ENCODE results near the gene GFRA3.

Gene GFRA3

DNA sequence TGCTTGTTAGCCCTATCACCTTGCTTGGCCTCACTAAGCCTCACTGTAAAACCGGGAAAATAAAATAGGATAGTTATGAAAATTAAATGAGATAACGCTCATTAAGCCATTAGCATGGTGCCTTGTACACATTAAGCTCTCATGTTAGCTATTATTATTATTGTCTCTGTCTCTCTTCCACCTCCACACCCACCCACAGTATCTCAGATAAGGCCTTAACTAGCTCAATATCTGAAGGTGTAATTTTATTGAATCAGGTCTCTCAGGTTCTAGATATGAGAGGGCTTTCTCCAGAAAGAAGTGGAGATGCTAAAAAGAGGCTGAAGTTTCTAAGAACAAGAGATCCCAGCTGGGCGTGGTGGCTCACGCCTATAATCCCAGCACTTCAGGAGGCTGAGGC is 27.6 kb downstream of the GFRA3 start:
- no peak for DNase-seq (ENCODE audit: low spot score)

GRCh38 chr5:138246334-138246733 is 28.1 kb downstream of the GFRA3 start:
- DNase-seq (ENCODE audit: low spot score), result no peak

DNA sequence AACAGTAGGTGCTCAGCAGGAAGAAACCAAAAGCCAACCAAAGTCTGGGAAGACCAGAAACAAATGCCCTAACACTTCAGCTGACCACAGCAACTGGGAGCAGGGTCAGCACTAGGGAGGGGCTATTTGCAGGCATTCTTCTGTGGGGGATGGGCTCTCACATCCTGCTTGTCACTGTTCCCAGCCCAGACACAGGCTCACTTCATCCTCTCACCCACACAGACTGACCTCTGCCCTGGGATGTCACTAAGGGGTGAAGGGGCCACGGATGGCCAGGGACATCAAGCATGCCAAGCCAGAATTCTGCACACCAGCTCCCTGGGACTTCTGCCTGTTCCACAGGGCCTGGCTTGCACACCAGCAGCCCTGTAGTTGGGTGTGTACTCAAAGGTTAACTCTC is 28.7 kb downstream of the GFRA3 start:
- no peak for DNase-seq (ENCODE audit: low spot score)

DNA sequence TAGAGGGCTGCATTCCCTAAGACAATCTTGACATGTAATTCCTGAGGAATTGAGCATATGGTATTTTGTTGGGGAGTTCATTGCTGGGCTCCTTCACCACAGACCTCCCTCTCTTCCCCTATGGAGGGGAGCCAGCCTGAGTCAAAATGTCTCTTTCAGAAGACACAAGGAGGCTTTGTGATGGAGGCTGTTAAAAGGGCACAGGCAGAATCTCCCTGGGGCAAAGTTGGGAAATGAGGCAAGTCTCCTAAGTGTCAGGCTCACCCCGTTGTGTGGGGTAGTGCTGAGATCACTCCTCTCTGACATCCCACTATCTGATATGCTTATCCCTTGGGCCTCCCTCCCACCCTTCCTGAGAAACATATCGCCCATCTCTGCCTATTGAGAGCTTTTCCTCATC is 30.6 kb downstream of the GFRA3 start:
- no peak for DNase-seq (ENCODE audit: low spot score)

- peak; percentile 66 for DNase-seq (ENCODE audit: low spot score)
Measured at GRCh38 chr5:138241688-138242571, 32.5 kb downstream of the GFRA3 start.

DNA sequence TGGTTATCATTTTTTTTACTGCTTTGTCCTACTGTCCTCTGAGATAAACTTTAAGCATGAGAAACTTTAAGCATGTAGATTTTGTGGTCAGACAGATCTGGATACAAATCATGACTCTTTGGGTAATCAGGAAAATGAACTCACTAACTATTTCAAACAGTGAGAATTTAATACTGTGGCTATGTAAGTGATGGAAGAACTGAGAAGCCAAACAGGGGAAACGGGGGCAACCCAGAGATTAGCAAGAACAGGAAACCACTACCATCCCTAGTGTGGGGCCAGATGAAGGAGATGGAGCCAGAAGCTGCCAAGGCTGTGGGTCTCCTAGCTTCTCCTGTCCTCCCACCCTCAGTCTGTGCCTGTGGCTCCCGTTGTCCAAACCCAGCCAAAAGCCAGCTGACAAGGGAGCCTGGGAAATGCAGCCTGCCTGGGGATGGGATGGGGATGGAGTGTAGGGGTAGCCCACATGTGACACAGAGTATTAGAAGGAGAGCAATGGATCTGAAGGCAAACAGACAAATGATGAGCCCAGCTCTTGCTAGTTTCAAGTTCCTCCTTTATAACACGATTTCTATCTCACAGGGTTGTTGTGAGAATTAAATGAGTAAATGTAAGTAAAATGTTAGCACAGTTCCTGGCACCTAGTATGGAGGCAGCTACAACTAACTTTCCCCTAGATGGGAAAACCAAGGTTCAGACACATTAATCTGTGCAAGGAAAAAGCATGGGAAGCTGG is 33.6 kb downstream of the GFRA3 start:
- no peak for DNase-seq (ENCODE audit: low spot score)

DNA sequence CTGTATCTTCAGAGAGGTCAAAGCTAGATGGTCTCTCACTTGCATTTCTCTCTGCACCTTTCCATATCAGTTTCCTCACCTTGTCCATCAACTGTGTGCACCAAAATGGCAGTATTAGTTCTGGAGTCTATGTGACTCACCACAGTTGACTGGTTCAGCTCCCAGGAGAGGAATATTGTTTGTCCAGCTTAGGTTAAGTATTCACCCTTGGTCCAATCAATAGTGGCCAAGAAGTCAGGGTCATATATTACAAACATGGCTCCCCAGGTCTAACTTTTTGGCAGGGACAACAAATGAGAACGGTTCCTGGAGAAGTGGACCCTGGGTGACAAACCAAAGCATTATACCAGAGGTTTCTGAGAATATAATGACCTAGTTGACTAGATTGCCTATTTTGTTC is 36.4 kb downstream of the GFRA3 start:
- DNase-seq (ENCODE audit: low spot score), result no peak

DNA sequence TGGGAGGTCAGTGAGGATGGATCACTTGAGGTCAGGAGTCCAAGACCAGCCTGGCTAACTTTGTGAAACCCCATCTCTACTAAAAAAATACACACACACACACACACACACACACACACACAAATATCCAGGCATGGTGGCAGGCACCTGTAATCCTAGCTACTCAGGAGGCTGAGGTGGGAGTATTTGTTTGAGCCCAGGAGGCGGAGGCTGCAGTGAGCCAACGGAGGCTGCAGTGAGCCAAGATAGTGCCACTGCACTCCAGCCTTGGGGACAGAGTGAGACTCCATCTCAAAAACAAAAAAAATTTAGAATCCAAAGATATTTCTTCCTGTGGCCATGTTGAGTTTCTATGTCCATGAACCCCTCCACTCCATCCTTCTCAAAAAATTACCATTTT is 39.8 kb downstream of the GFRA3 start:
- DNase-seq (ENCODE audit: low spot score), result no peak

DNA sequence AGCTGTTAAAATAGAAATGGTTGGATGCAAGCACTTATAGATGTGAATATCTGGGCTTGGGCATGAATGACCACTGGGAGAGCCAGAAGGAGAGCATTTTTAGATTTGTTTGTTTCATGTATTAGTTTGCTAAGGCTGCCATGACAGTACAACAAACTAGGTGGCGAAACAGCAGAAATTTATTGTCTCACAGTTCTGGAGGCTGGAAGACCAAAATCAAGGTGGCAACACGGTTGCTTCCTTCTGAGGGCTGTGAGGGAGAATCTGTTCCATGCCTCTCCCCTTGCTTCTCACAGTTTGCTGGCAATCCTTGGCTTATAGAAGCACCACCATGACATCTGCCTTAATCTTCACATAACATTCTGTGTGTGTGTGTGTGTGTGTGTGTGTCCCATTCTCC is 41.1 kb downstream of the GFRA3 start:
- DNase-seq (ENCODE audit: low spot score), result no peak

DNA sequence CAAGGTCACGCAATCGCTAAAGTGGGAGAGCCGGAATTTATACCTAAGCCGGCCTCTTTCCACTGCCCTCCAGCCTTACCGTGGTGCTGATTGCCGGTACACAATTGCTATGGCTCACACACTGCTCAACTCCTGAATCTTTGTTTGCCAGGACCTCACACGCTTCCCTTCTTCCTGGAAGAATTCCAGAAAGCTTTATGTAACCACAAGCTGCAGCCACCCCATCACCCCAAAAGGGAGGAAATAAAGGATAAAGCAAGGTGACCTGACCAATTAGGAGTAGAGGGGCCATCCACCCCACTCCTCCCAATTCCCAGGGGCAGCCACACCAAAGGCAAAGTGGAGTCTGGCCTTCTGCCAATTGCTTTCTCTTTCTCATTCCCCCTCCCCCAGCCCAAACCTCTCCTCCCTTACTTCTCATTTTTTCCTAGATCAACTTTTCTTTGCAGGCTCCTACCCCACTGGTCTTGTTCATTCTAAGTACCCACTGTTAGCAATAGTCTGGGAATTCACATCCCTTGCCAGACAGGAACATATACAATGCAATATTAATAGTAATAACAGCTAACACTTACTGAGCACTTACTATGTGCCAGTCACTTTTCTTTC is 43.3 kb downstream of the GFRA3 start:
- no peak for DNase-seq (ENCODE audit: low spot score)

DNA sequence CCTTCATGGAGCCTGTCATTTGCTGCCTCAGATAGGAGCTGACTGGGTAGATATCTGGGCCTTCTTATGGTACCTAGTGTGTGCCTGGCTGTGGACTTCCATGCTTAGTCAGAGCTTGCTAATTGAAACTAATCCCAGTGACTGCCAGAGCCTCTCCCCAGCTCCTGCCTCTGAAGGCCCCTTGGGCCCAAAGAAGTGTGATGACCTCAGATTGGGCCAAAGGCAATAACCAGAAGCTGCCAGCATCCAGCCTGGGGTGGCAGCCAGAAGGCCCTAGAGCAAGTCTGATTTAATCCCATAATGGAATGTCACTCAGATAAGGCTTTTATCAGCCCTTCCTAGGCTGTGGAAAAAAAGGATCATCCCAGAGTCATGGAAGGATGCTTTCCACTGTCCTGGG is 44.2 kb downstream of the GFRA3 start:
- DNase-seq (ENCODE audit: low spot score), result peak; percentile 56

- no peak for DNase-seq (ENCODE audit: low spot score)
Measured at GRCh38 chr5:138229387-138229786, 45.0 kb downstream of the GFRA3 start.

DNA sequence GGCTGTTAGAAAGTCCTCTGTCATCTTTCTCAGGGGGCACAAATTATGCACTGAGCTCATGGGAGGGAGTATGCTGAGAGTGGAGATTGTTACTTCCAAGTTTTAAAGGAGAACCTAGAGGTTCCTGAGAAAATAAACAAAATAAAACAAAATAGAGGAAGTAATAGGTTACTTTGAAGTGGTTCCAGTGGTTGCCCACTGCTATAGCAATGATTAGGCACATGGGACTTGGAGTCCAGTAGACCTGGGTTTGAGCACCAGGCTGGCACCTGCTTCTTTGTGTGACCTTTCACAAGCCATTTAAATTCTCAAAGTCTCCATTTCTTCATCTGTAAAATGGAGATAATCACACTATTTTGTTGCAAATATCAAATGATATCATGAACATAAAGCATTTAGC is 47.5 kb downstream of the GFRA3 start:
- DNase-seq (ENCODE audit: low spot score), result no peak

DNA sequence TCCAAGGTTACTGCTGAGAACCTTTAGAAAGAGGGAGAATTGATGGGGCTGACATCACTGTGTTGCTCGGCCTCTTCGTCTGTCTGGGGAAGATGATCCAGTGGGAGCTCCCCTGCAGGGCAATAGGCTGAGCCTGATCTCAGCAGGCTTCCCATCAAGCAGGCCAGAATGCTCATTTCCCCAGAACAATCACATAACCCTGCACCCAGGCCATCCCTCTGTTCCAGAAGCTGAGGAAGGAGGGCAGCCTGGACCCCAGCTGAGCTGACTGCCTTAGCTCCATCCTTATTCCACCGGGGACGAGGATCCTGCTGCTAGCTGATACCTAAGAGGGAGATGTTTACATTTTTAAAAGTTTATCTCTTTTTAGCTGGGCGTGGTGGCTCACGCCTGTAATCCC is 49.7 kb downstream of the GFRA3 start:
- no peak for DNase-seq (ENCODE audit: low spot score)

GRCh38 chr5:138223532-138223931 is 50.9 kb downstream of the GFRA3 start:
- DNase-seq (ENCODE audit: low spot score), result no peak

GRCh38 chr5:138216799-138217198 is 57.6 kb downstream of the GFRA3 start:
- DNase-seq (ENCODE audit: low spot score), result no peak

DNA sequence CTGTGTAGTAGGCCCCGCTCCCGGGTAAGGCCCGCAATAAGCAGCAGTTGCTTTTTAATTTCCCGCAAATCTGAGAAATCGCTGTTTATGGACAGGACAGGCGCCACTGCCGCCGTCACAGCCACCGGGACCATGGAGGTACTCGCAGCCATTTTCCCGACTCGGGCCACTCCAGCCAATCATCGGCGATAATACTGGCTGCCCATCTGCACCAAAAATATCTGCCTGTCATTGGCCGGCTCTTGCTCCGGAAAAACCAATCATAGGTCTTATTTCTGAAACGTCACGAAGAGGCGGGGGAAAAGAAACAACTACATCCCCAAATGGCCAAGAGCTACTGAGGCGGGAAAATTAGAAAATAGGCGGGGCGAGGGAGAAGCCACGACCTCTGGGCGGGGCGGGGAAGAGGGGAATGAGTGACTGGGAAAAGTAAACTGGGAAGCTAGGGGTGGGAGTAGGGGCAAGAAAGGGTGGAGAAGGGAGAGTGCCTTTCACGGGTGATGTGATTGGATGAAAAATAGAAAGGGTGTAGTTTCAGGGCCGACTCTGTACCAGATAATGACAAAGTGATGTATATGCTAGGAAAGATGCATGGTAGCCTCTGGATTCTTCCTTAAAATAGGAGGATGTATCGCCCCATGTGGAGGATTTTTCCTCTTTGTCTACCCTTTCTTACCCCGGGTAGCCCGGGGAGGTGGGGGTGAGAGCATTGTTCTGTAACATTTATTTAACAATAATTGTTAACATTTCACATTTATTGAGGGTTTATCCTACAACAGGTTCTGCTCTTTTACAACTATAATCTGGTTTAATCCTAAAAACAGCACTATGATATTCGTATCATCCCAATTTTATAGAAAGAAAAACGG is 61.0 kb downstream of the GFRA3 start, which contains the start of gene CDC23:
TSS of gene CDC23 (minus strand) at position 163 of the 869 bp plus-strand sequence. CDS start at position 152, 11 bp downstream.
- peak; percentile 98 for DNase-seq (ENCODE audit: low spot score)

- peak; percentile 16 for DNase-seq (ENCODE audit: low spot score)
Measured at GRCh38 chr5:138212828-138213160, 61.6 kb downstream of the GFRA3 start.

DNA sequence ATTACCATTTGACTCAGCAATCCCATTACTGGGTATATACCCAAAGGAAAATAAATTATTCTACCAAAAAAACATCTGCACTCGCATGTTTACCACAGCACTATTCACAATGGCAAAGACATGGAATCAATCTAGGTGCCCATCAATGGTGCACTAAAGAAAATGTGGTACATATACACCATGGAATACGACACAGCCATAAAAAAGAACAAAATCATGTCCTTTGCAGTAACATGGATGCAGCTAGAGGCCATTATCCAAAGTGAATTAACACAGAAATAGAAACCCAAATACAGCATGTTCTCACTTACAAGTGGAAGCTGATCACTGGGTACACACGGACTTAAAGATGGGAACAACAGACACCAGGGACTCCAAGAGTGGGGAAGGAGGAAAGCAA is 63.4 kb downstream of the GFRA3 start:
- no peak for DNase-seq (ENCODE audit: low spot score)
